Endothelial cell of umbilical vein (primary cell): ENCODE data around the gene RTEL1. TPM values are rescaled to one million over a fixed set of nuclear protein-coding genes. Genes with fewer than 3 reads are reported as not detected.

Experiments
- BruUV-seq: library from RNA; stranded (reverse); fragments of 400-500 nt; replicated peaks from 2 replicates; lab custom pipeline; 2021; lab: Mats Ljungman, UMichigan
- CTCF ChIA-PET: fragments of 300-600, 350-600 bp; sonication (Branson Sonifier 250); formaldehyde crosslinking; loops from one replicate; lab custom pipeline; 2021; ENCODE audit warnings: antibody characterized with exemption, inconsistent platforms; lab: Charles Lee
- POLR2A ChIA-PET: fragments of 300-600, 350-600 bp; sonication (Branson Sonifier 250); formaldehyde crosslinking; loops from one replicate; lab custom pipeline; 2021; ENCODE audit warnings: antibody characterized with exemption, inconsistent platforms; lab: Charles Lee
- DNase-seq: peaks from one replicate; pipeline ENCODE4 v3.0.0-alpha.2; 2011; ENCODE audit warnings: low read depth, low spot score
- FAIRE-seq: peaks from 2 replicates; lab custom pipeline; 2011; peaks lifted over from hg19 to GRCh38; lab: Jason Lieb, UNC
- H2AFZ ChIP-seq: 2 replicates; pipeline ENCODE4 v1.6.0; 2012; ENCODE audit warnings: low read depth, low read length, control low read depth, inconsistent platforms
- H3K27ac ChIP-seq: 2 replicates; pipeline ENCODE4 v1.5.1; 2011; ENCODE audit warnings: low read depth, mild to moderate bottlenecking, control low read depth, low read length, moderate library complexity; ENCODE audit not compliant: insufficient read depth
- H3K27me3 ChIP-seq, 2 experiments: 2 replicates each; pipeline versions ENCODE4 v1.6.0 to v1.6.1; 2011; ENCODE audit warnings: low read length in 2 of 2, mixed read lengths in 1 of 2; ENCODE audit not compliant: control insufficient read depth in 2 of 2, insufficient read depth in 2 of 2
- H3K36me3 ChIP-seq, 2 experiments: 2 replicates in 1 of 2; 3 replicates in 1 of 2; pipeline ENCODE4 v1.5.1; 2011; ENCODE audit warnings: low read length in 2 of 2, mild to moderate bottlenecking in 1 of 2, moderate library complexity in 1 of 2; ENCODE audit not compliant: control insufficient read depth in 2 of 2, insufficient read depth in 2 of 2; ENCODE audit errors: extremely low read depth in 1 of 2
- H3K4me1 ChIP-seq: 3 replicates; pipeline ENCODE4 v1.5.1; 2011; ENCODE audit warnings: mild to moderate bottlenecking, low read length; ENCODE audit not compliant: control insufficient read depth, insufficient read depth; ENCODE audit errors: extremely low read depth
- H3K4me2 ChIP-seq: 2 replicates; pipeline ENCODE4 v1.6.1; 2011; ENCODE audit warnings: low read length, control low read depth, mixed read lengths; ENCODE audit not compliant: insufficient read depth
- H3K4me3 ChIP-seq, 3 experiments: fragments of 200-600 bp in 1 of 3; sonication (generic), shearing (Covaris generic) in 1 of 3; replicated peaks in 1 of 3; 2 replicates each; pipeline ENCODE4 v1.5.1; 2011 to 2016; ENCODE audit warnings: control low read depth in 3 of 3, low read length in 3 of 3, mild to moderate bottlenecking in 2 of 3, inconsistent platforms in 1 of 3, low read depth in 1 of 3, moderate library complexity in 1 of 3; ENCODE audit not compliant: insufficient read depth in 1 of 3
- H3K79me2 ChIP-seq: 2 replicates; pipeline ENCODE4 v1.6.0; 2012; ENCODE audit warnings: low read length, inconsistent platforms; ENCODE audit not compliant: control insufficient read depth, insufficient read depth
- H3K9ac ChIP-seq: replicated peaks from 2 replicates; pipeline ENCODE3; 2011; ENCODE audit warnings: low read length, control low read depth; ENCODE audit not compliant: insufficient read depth; ENCODE audit errors: extremely low read depth
- H3K9me1 ChIP-seq: replicated peaks from 3 replicates; pipeline ENCODE4 v1.6.0; 2011; ENCODE audit warnings: mild to moderate bottlenecking, low read length; ENCODE audit not compliant: control insufficient read depth, insufficient read depth; ENCODE audit errors: extremely low read depth
- H3K9me3 ChIP-seq: replicated peaks from 2 replicates; pipeline ENCODE4 v1.5.1; 2012; ENCODE audit warnings: low read length, inconsistent platforms; ENCODE audit not compliant: control insufficient read depth, insufficient read depth
- H4K20me1 ChIP-seq: replicated peaks from 2 replicates; pipeline ENCODE3; 2011; ENCODE audit warnings: mild to moderate bottlenecking, low read length; ENCODE audit not compliant: control insufficient read depth, insufficient read depth; ENCODE audit errors: extremely low read depth
- CTCF ChIP-seq, 2 donors: IDR thresholded peaks; 1 replicate in 1 of 2; 2 replicates in 1 of 2; pipeline ENCODE4 v1.5.1; 2011; ENCODE audit warnings: low read length in 2 of 2, mild to moderate bottlenecking in 2 of 2, moderate library complexity in 2 of 2, control low read depth in 1 of 2, inconsistent platforms in 1 of 2, low read depth in 1 of 2; ENCODE audit not compliant: insufficient read depth in 1 of 2; ENCODE audit errors: extremely low read depth in 1 of 2
- EZH2 ChIP-seq: IDR thresholded peaks from 2 replicates; pipeline ENCODE4 v1.6.1; 2012; ENCODE audit warnings: borderline replicate concordance, low read depth, mild to moderate bottlenecking, moderate library complexity, low read length, inconsistent platforms; ENCODE audit not compliant: severe bottlenecking
- FOS ChIP-seq: IDR thresholded peaks from 2 replicates; pipeline ENCODE4 v1.6.1; 2011; ENCODE audit warnings: mild to moderate bottlenecking, low read length, moderate library complexity, borderline replicate concordance; ENCODE audit not compliant: insufficient read depth
- GATA2 ChIP-seq: IDR thresholded peaks from 2 replicates; pipeline ENCODE4 v1.7.0; 2011; ENCODE audit warnings: low read depth, mild to moderate bottlenecking, moderate library complexity, mixed read lengths, low read length; ENCODE audit not compliant: insufficient read length, insufficient read depth
- JUN ChIP-seq: IDR thresholded peaks from 2 replicates; pipeline ENCODE4 v1.6.1; 2011; ENCODE audit warnings: borderline replicate concordance, low read depth; ENCODE audit not compliant: insufficient read length, insufficient read depth
- POLR2A ChIP-seq: IDR thresholded peaks from 2 replicates; pipeline ENCODE4 v1.6.1; 2012; ENCODE audit warnings: low read depth, mild to moderate bottlenecking, control low read depth, low read length
- dilution Hi-C: fragments of 300-500 bp; cut with MboI; formaldehyde crosslinking; loops from one replicate; pipeline ENCODE4 v1.15.0; 2019; ENCODE audit warnings: low sequenced_read_pairs; ENCODE audit not compliant: extremely low pct_ligation_motif_present
- intact Hi-C: fragments of 100-400 bp; cut with micrococcal nuclease; formaldehyde crosslinking; loops from one replicate; pipeline ENCODE4 v1.10.0; 2022
- polyA plus RNA-seq, 4 experiments: library from polyadenylated mRNA; depleted of rRNA in 3 of 4; stranded (reverse) in 3 of 4; unstranded in 1 of 4; fragments of >200 nt; gene quantifications; 2 replicates each; pipeline versions ENCODE4 v1.2.1 to v1.2.3, GENCODE V29; 2011 to 2012; ENCODE audit warnings: missing spikeins in 1 of 4
- total RNA-seq: library from RNA; stranded (reverse); gene quantifications from 2 replicates; pipeline ENCODE4 v1.2.3, GENCODE V29; 2021

The RTEL1 gene
- total and polyA plus RNA-seq, 2 donors (not counting 3 experiments of a cell fraction or from before 2014, with no cell fraction given): 17.0 to 44.9 TPM

- no peak for TF ChIP-seq EZH2
- no peak for TF ChIP-seq CTCF (IDR thresholded peaks at IDR 0.05; ENCODE audit: extremely low read depth in 1 of 2, insufficient read depth in 1 of 2, low read depth in 1 of 2, low read length in 2 of 2)
- no peak for TF ChIP-seq POLR2A
- TF ChIP-seq GATA2: no peak
- TF ChIP-seq FOS: no peak
- no peak for TF ChIP-seq JUN
- intact Hi-C loops (no loop called here), dilution Hi-C loops (no loop called here)
- Histone ChIP-seq H3K9ac (peak overlapping the region; percentile 32), H3K36me3 (no peaks in the 10 kb centered on the region), H3K79me2 (no peaks in the 10 kb centered on the region), H3K4me2 (peak overlapping the region; percentile 80), H3K9me3 (no peaks in the 10 kb centered on the region), H3K4me1 (peaks cover 2% of the 10 kb centered on the region), H4K20me1 (no peaks in the 10 kb centered on the region), H2AFZ (peak overlapping the region; percentile 76), H3K27ac (peak overlapping the region; percentile 2), H3K27me3 (no peaks in the 10 kb centered on the region), H3K9me1 (no peaks in the 10 kb centered on the region), H3K4me3 (peak overlapping the region; percentile 20 to 50 (median 23))
- no peak for FAIRE-seq
- CTCF ChIA-PET: interaction anchor here (0.8 to 2.5 kb wide), 15 partner anchors 10 to 103 kb away, joined by 3 to 14 read pairs (median 5); partner anchors contain the start of genes ARFRP1, GMEB2, PTK6 and RTEL1
- DNase-seq: peak; percentile 33
- POLR2A ChIA-PET: interaction anchor here (0.6 to 1.6 kb wide), 7 partner anchors 8 to 67 kb away, joined by 3 to 6 read pairs (median 5); partner anchors contain the start of genes GMEB2, HELZ2 and RTEL1
- no TSS peak for BruUV-seq
These were observed 16.8 kb upstream of the RTEL1 start for GRCh38 chr20:63641146-63641791.
